ENCODE data around the gene SMARCC2. TPM values are rescaled to one million over a fixed set of nuclear protein-coding genes. Genes with fewer than 3 reads are reported as not detected.

The SMARCC2 gene
- total and polyA plus RNA-seq, 2 donors = 20.3 to 25.9 TPM

DNA sequence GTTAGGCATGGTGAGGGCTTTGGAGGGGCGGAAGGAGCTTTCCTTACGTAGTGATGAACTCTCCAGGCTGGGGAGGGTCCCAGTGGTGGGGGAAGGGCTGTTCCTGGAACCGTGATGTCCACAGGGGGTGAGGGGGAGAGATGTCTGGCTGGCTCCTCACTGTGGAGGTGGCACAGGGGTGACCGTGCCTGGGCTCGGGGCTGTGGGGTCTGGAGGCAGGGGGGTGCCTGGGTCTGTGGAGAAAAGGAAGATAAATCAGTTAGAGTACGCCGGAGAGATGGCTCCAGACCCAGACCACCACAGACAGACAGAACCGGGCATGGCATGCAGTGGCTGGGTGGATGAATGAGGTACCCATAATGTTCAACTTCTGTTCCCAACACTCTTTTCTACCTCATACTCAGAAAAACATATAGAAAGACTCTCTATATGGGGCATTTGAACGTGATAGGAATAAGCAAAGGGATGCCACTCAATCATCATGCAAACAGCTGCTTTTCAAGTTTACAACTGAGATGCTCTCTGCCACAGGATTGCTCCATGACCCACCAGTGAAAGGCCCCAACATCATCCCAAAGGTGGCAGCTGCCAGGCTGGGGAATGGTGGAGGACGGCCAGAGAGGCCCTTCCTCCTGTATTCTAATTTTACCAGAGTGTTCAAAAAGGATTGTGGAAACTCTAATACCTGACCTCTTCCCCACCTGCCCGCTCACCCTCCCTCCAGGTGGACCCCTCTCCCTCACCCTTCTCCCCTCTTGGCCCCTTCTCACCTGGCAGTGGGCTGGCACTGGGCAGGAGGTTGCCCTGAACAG, 25.5 kb downstream of the SMARCC2 start:
- no peak for DNase-seq (ENCODE audit: low read depth in 6 of 9, low spot score in 9 of 9)
- Histone ChIP-seq H3K36me3 (ENCODE audit: control insufficient read depth in 2 of 2, insufficient read depth in 2 of 2, low read length in 1 of 2) (peaks cover 77 to 89% of the 10 kb centered on the region in 2 donors), H3K4me1 (ENCODE audit: control insufficient read depth in 2 of 2, insufficient read depth in 2 of 2, low read length in 2 of 2) (peaks cover 22 to 30% of the 10 kb centered on the region in 2 donors), H3K4me3 (ENCODE audit: low read length in 2 of 2) (no peak overlapping the region), H3K9me3 (ENCODE audit: control insufficient read depth in 2 of 2, insufficient read depth in 1 of 2, low read length in 1 of 2) (no peaks in the 10 kb centered on the region), H3K27me3 (ENCODE audit: control insufficient read depth in 2 of 2, insufficient read depth in 1 of 2, low read length in 1 of 2) (no peaks in the 10 kb centered on the region), H3K27ac (ENCODE audit: low read depth in 1 of 2, low read length in 1 of 2) (peak overlapping the region in 1 of 2 donors; percentile 20)
- WGBS = 98% methylated on average over 11 of the region's 11 CpGs

DNA sequence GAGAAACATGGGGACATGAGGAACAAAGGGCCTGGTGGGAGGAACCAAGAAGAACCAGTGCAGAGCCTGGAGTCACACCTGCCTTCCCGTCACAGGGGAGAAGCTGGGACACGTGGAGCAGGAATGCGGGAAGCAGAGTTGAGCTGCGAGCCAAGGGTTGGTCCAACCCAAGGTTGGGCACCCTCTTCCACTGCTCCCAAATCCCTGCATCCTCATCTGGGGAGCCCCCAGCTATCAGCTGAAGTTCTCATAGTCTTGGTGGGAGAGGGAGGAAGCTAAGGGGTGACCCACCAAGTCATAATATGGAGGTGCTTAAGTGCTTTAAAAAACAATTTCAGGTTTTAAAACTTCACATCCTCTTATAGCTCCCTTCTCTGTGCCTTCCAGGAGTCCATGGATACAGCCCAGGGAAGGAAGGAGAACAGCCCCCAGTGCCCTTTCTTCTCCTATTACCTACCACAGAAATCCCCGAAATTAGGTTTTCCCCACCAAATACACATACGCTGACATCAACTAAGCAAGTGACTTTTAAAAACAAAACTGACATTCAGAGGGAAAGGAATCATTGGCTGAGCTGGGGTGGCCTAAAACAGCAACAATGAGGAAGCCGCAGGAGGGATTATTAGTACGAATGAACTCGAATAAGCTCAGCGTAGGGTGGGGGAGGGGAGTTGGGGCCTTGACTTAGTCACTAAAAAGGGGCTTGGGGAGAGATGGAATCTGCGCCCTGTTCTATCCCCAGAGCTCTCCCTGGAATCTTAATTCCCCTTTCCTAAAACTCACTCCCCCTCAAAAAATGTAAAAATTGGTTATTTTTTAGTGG, 26.6 kb downstream of the SMARCC2 start:
- H3K4me3 ChIP-seq (ENCODE audit: low read length in 2 of 2) = no peak overlapping the region
- peak overlapping the region in 1 of 2 donors; percentile 38 for H3K27ac ChIP-seq (ENCODE audit: low read depth in 1 of 2, low read length in 1 of 2)
- peaks cover 22 to 32% of the 10 kb centered on the region in 2 donors for H3K4me1 ChIP-seq (ENCODE audit: control insufficient read depth in 2 of 2, insufficient read depth in 2 of 2, low read length in 2 of 2)
- WGBS = 96% methylated on average over 11 of the region's 11 CpGs
- H3K9me3 ChIP-seq (ENCODE audit: control insufficient read depth in 2 of 2, insufficient read depth in 1 of 2, low read length in 1 of 2) = no peaks in the 10 kb centered on the region
- no peaks in the 10 kb centered on the region for H3K27me3 ChIP-seq (ENCODE audit: control insufficient read depth in 2 of 2, insufficient read depth in 1 of 2, low read length in 1 of 2)
- H3K36me3 ChIP-seq (ENCODE audit: control insufficient read depth in 2 of 2, insufficient read depth in 2 of 2, low read length in 1 of 2) = peaks cover 71 to 78% of the 10 kb centered on the region in 2 donors
- DNase-seq (ENCODE audit: low read depth in 6 of 9, low spot score in 9 of 9) = no peak

DNA sequence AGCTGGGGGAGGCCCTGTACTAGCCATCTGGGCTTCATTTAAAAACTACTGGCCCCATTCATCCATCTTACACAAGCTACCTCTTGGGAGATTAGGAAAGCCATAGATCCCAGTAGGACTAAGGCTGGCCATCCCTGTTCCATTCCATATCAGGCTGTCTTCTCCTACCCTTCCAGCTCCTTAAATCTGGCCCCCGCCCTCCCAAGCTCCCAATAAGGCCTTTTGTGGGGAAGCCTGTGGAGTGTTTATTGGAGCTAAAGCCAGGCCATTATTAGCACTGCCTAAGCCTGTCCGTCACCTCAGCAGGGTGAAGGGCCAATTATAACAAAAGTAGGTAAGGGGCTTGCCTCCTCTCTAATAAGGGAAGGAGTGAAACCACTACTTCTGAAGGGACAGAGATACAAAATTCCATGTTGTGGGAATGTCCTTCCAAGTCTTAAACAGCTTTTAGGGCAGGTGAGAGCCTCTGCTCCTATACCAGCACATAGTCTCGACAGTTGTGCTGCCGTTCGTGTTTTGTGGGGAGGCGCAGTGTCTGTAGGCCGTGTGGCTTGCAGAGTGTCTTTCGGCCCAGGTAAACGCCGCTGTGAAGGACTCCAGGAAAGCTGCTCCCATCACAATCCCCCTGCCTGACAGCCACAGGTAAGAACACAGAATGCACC, 27.5 kb downstream of the SMARCC2 start:
- peaks cover 26 to 41% of the 10 kb centered on the region in 2 donors for H3K4me1 ChIP-seq (ENCODE audit: control insufficient read depth in 2 of 2, insufficient read depth in 2 of 2, low read length in 2 of 2)
- no peak for DNase-seq (ENCODE audit: low read depth in 6 of 9, low spot score in 9 of 9)
- peak overlapping the region; percentile 32 to 46 for H3K27ac ChIP-seq (ENCODE audit: low read depth in 1 of 2, low read length in 1 of 2)
- peaks cover 63 to 73% of the 10 kb centered on the region in 2 donors for H3K36me3 ChIP-seq (ENCODE audit: control insufficient read depth in 2 of 2, insufficient read depth in 2 of 2, low read length in 1 of 2)
- H3K4me3 ChIP-seq (ENCODE audit: low read length in 2 of 2) = no peak overlapping the region
- 93% methylated on average over 10 of the region's 10 CpGs for WGBS
- no peaks in the 10 kb centered on the region for H3K27me3 ChIP-seq (ENCODE audit: control insufficient read depth in 2 of 2, insufficient read depth in 1 of 2, low read length in 1 of 2)
- no peaks in the 10 kb centered on the region for H3K9me3 ChIP-seq (ENCODE audit: control insufficient read depth in 2 of 2, insufficient read depth in 1 of 2, low read length in 1 of 2)

DNA sequence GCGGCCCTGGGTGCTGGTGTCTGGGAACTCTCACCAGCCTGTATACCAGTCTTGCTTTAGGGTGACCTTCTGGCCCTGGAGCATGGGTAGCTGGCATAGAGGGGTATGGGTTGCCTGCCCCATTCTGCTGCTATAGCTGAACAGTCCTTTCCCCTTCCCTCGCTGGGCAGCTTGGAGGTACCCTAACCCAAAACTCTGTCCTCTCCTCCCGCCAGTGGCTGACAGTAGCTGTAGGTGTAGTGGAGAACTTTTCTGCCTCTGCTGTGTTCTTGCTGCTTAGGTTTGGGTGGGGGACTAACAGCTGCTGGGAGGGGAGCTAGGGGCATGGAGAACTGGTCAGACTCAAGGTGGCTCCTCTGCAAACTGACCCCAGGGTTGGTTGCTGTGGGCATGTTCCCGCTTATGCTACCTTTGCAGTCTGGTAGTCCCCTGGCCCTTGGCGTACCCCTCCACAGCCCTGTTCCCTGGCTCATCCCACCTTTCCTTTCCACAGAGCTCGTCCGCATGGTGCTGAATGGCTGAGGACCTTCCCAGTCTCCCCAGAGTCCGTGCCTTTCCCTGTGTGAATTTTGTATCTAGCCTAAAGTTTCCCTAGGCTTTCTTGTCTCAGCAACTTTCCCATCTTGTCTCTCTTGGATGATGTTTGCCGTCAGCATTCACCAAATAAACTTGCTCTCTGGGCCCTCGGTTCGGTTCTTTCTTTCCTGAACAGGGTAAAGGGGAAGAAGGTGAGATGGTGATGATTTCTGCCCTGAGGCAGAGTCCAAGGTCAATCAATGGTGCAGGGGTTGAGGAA, 28.2 kb downstream of the SMARCC2 start:
- 95% methylated on average over 11 of the region's 11 CpGs for WGBS
- Histone ChIP-seq H3K27ac (ENCODE audit: low read depth in 1 of 2, low read length in 1 of 2) (peak overlapping the region; percentile 91 to 92), H3K9me3 (ENCODE audit: control insufficient read depth in 2 of 2, insufficient read depth in 1 of 2, low read length in 1 of 2) (no peaks in the 10 kb centered on the region), H3K4me3 (ENCODE audit: low read length in 2 of 2) (peak overlapping the region; percentile 62 to 88), H3K36me3 (ENCODE audit: control insufficient read depth in 2 of 2, insufficient read depth in 2 of 2, low read length in 1 of 2) (peaks cover 60 to 68% of the 10 kb centered on the region in 2 donors), H3K27me3 (ENCODE audit: control insufficient read depth in 2 of 2, insufficient read depth in 1 of 2, low read length in 1 of 2) (no peaks in the 10 kb centered on the region), H3K4me1 (ENCODE audit: control insufficient read depth in 2 of 2, insufficient read depth in 2 of 2, low read length in 2 of 2) (peaks cover 26 to 41% of the 10 kb centered on the region in 2 donors)
- DNase-seq (ENCODE audit: low read depth in 6 of 9, low spot score in 9 of 9) = no peak

DNA sequence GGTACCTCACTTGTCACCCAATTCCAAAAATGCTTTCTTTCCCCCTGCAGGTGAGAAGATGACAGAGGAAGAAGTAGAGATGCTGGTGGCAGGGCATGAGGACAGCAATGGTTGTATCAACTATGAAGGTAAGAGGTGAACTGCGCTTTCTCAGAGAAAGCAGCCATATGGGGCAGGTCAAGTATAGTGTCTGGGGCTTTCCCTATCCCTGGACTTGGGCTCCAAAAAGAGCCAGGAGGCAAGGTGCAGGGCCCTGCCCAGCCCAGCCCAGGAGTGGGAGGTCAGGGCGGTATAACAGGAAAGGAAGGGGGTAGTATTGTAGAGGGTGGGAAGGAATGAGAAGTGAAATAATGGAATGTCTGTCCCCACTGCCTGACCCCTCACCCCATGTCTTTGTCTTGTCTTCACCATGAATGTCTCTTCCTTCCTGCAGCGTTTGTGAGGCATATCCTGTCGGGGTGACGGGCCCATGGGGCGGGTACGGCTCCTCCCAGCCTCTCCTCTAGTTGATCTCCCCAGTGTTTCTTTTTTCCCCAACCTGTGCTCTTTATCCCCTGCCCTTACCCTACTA, 29.0 kb downstream of the SMARCC2 start:
- H3K36me3 ChIP-seq (ENCODE audit: control insufficient read depth in 2 of 2, insufficient read depth in 2 of 2, low read length in 1 of 2) = peaks cover 59 to 64% of the 10 kb centered on the region in 2 donors
- no peaks in the 10 kb centered on the region for H3K9me3 ChIP-seq (ENCODE audit: control insufficient read depth in 2 of 2, insufficient read depth in 1 of 2, low read length in 1 of 2)
- H3K4me1 ChIP-seq (ENCODE audit: control insufficient read depth in 2 of 2, insufficient read depth in 2 of 2, low read length in 2 of 2) = peaks cover 26 to 41% of the 10 kb centered on the region in 2 donors
- peak in 4 of 9 donors; percentile 38 to 66 (median 48) for DNase-seq (ENCODE audit: low read depth in 6 of 9, low spot score in 9 of 9)
- peak overlapping the region; percentile 91 to 92 for H3K27ac ChIP-seq (ENCODE audit: low read depth in 1 of 2, low read length in 1 of 2)
- peak overlapping the region; percentile 62 to 88 for H3K4me3 ChIP-seq (ENCODE audit: low read length in 2 of 2)
- no peaks in the 10 kb centered on the region for H3K27me3 ChIP-seq (ENCODE audit: control insufficient read depth in 2 of 2, insufficient read depth in 1 of 2, low read length in 1 of 2)
- 46% methylated on average over 7 of the region's 7 CpGs for WGBS

DNA sequence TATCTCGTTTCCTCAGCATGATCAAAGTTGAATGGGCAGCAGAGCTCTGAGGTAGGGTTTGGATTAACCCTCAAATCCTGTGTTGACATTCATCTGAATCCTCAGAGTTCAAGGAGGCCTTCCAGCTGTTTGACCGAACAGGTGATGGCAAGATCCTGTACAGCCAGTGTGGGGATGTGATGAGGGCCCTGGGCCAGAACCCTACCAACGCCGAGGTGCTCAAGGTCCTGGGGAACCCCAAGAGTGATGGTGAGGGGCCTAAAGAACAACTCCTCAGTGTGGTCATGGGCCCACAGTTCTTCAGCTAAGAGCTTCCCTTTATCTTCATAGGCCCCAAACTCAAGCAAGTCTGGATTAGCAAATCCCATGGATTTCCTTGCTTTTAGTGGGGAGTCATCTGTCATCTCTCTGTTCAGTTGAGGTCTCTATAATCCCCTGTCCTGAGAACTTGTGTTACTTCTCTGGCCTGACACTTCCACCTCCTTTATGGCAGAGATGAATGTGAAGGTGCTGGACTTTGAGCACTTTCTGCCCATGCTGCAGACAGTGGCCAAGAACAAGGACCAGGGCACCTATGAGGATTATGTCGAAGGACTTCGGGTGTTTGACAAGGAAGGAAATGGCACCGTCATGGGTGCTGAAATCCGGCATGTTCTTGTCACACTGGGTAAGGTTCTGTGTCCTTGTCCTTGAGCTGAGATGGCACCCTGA, 29.6 kb downstream of the SMARCC2 start:
- peaks cover 54 to 63% of the 10 kb centered on the region in 2 donors for H3K36me3 ChIP-seq (ENCODE audit: control insufficient read depth in 2 of 2, insufficient read depth in 2 of 2, low read length in 1 of 2)
- 78% methylated on average over 8 of the region's 8 CpGs for WGBS
- H3K9me3 ChIP-seq (ENCODE audit: control insufficient read depth in 2 of 2, insufficient read depth in 1 of 2, low read length in 1 of 2) = no peaks in the 10 kb centered on the region
- peak overlapping the region; percentile 91 to 92 for H3K27ac ChIP-seq (ENCODE audit: low read depth in 1 of 2, low read length in 1 of 2)
- H3K4me3 ChIP-seq (ENCODE audit: low read length in 2 of 2) = peak overlapping the region; percentile 62 to 88
- peaks cover 26 to 42% of the 10 kb centered on the region in 2 donors for H3K4me1 ChIP-seq (ENCODE audit: control insufficient read depth in 2 of 2, insufficient read depth in 2 of 2, low read length in 2 of 2)
- no peak for DNase-seq (ENCODE audit: low read depth in 6 of 9, low spot score in 9 of 9)
- no peaks in the 10 kb centered on the region for H3K27me3 ChIP-seq (ENCODE audit: control insufficient read depth in 2 of 2, insufficient read depth in 1 of 2, low read length in 1 of 2)

DNA sequence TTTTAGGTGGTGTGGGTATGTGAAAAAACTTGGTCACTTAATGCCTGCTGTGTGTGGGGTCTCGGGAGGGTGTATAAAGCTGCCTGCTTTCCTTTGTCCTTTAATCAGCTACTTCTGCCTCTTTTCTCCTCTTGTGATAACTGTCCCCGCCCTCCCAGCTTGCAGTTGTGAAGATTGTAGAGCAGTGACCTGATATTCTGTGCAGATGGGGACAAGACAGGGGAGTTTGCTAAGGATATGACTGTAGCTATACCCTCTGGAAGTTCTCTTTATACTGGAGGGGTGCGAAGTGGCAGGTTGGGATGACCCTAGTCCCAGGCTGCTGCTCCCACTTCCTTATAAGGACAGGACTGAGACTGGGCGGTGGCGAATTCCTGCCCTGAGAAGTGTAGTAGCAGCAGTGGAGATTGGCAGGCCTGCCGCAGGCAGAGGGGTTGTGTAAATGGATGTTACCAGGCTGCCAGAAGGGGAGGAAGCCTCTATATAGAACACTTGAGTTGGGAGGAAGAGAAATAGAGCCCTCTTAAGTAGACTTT, 30.3 kb downstream of the SMARCC2 start:
- 6% methylated on average over 6 of the region's 6 CpGs for whole genome bisulfite sequencing
- H3K27ac ChIP-seq (ENCODE audit: low read depth in 1 of 2, low read length in 1 of 2) = peak overlapping the region; percentile 91 to 92
- no peaks in the 10 kb centered on the region for H3K27me3 ChIP-seq (ENCODE audit: control insufficient read depth in 2 of 2, insufficient read depth in 1 of 2, low read length in 1 of 2)
- peak in 4 of 9 donors; percentile 22 to 56 (median 30) for DNase-seq (ENCODE audit: low read depth in 6 of 9, low spot score in 9 of 9)
- peaks cover 26 to 49% of the 10 kb centered on the region in 2 donors for H3K4me1 ChIP-seq (ENCODE audit: control insufficient read depth in 2 of 2, insufficient read depth in 2 of 2, low read length in 2 of 2)
- peak overlapping the region; percentile 62 to 88 for H3K4me3 ChIP-seq (ENCODE audit: low read length in 2 of 2)
- H3K36me3 ChIP-seq (ENCODE audit: control insufficient read depth in 2 of 2, insufficient read depth in 2 of 2, low read length in 1 of 2) = peaks cover 47 to 57% of the 10 kb centered on the region in 2 donors
- no peaks in the 10 kb centered on the region for H3K9me3 ChIP-seq (ENCODE audit: control insufficient read depth in 2 of 2, insufficient read depth in 1 of 2, low read length in 1 of 2)
